Activated CD4-positive, alpha-beta T cell treated with anti-CD3 and anti-CD28 coated beads for 4 hours (primary cell): ENCODE results near the gene KCNK2.
"Not testable (repeated sequence)": the region's sequence is repeated elsewhere in the genome, so short reads cannot be mapped to it uniquely, and the experiment has no call there.

Experiments used
- DNase-seq, 2 donors: peaks; one replicate each; pipeline ENCODE4 v3.0.0-alpha.2; 2020

KCNK2 gene

GRCh38 chr1:215156232-215156631 lies 73.7 kb downstream of the KCNK2 start:
- DNase-seq: no peak

DNA sequence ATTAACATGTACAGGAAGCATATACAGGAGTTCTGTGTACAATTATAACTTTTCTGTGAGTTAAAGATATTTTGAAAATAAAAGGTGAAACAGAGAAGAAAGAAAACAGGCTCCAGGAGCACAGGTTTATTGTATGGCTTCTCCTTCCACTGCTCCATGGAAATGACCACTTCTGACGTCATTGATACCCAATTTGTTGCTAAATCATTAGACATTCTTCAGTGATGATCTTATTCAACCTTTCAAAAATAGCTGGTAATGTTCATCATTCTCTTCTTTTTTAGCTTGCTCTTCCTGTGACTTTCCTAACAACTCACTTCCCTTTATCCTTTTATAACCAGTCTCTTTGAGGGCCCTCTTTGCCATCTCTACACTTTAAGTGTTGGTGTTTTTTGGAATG lies 77.8 kb downstream of the KCNK2 start:
- DNase-seq: no peak

- DNase-seq: not testable (repeated sequence)
Observed at GRCh38 chr1:215163144-215163543, 80.6 kb downstream of the KCNK2 start.

- no peak for DNase-seq
Observed at GRCh38 chr1:215166886-215167285, 84.3 kb downstream of the KCNK2 start.

DNA sequence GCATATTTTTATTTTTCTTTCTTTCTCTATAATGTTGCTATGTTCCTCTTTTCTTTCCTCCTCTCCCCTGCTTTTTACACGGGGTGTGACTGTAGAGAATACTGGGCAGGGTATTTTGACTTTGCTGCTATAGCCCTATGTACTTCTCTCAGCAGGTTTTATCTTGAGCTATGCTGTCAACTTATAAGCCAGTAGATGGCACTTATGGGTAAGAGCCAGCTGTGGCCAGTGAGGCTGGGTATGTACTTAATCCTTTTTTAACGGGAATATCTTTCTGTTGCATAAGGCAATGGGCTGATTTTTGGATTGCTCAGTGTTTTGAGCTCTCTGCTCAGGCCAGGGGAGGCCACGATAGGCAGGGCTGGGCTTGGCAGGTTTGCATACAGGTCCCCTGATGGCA lies 99.0 kb downstream of the KCNK2 start:
- DNase-seq: no peak

DNA sequence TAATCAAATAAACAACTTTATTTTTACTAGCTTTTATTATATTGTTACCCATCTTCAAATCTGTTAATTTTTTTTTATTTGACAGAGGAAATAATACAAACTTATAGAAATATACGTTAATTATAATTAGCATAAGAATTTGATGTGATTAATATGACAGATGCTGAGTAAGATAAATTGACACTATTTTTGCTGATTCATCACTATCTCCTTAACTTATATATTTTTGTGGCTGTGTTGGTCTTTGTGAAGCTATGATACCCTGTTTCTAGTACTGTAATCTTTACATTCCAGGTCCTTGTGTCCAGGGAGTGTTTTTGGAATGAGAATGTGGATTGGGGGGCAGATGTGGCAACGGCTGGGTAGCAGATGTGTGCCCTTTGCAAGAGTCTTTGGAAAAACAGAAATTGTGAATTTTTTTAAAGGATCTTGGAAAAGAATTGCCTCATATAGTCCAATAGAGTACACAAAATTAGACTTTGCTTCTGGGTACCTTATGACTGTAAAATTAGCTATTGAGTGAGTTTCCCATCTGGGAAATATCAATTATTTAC lies 102.6 kb downstream of the KCNK2 start:
- DNase-seq: no peak

DNA sequence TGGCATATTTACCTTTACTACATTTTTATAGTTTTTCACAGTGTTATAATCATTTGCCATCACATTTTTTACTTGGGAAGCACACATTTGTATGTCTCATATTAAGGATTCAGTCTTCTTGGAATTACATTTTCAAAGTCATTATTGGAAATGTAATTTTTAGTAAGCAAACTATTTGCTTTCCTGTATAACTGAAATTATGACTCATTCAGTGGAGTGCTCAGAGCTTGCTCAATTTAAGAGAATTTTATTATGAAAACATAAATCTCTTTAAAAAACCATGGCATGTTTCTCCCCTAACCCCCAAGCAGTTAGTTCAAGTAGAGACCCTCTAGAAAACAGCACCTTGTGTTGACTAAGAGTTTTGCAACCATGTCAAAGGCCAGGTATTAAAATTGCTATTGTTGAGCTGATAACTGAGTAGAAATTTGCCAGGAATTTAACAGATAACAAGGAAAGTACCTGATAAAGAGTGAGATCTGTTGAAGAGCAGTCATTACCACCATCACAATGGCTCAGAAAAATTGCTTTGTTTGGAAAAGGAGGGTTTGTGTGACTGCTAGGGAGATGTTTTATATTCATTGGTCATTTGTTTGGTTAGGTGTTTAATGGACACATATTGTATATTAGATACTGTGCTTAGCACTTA lies 105.9 kb downstream of the KCNK2 start:
- DNase-seq: no peak

- no peak for DNase-seq
Observed at GRCh38 chr1:215192306-215192705, 109.8 kb downstream of the KCNK2 start.

GRCh38 chr1:215198021-215198420 lies 115.5 kb downstream of the KCNK2 start:
- DNase-seq: no peak

GRCh38 chr1:215200121-215200520 lies 117.6 kb downstream of the KCNK2 start:
- DNase-seq: no peak

DNA sequence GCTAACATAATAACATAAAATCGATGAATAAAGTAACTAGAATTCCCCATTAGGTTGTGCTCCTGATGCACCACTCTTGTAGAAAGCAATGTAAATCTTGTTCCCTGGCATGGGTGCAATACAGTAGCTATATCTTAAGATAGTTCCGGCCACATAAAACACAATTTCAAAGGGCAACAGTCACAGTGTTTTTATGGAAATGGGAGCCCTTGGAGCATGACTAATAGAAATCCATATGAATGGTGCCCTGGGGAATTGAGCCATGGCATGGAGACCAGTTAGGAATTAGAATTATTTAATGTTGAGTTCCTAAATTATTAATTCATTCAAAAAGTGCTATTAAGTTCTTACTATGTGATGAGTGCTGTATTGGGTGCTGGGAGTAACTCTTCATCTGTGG lies 118.7 kb downstream of the KCNK2 start:
- no peak for DNase-seq

DNA sequence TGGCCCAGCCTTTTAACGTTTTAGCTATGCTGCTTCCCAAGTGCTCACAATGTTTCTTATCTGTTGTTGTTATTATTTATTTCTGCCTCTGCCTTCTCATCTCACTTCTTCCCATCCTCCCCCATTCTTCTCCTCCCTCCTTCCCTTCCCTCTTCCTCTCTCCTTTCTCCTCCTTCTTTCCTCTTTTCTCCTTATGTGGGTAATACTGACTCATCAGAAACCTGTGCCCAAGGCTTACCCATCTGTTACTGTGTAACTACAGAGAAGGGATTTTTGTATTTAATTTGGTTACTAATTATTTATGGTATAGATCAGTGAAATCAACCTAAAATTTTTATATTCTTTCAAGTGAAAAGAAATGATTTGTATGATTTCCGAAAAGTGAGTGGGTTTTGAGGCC lies 120.3 kb downstream of the KCNK2 start:
- DNase-seq: no peak

- no peak for DNase-seq
Observed at GRCh38 chr1:215210167-215210566, 127.6 kb downstream of the KCNK2 start.

- DNase-seq: no peak
Observed at GRCh38 chr1:215215846-215216245, 133.3 kb downstream of the KCNK2 start.

- no peak for DNase-seq
Observed at GRCh38 chr1:215219372-215219771, 136.8 kb downstream of the KCNK2 start.

- DNase-seq: no peak
Observed at GRCh38 chr1:215220346-215220745, 137.8 kb downstream of the KCNK2 start.

DNA sequence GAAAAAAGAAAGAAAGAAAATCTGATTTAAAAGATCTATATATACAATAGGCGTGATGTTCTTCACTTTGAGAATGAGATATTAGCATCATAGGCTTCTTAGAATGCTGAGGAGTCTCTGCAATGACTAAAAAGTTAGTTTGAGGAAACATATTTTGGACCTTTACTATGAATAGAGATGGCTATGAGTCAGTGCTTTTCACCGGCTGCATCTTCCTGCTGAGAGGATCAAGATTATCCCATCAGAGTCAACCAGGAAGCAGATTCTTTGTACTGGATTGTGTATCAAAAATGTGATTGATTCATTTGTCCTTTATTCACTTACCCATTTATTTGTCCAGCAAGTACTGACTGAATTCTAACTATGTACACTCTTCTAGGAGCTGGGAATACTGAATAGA lies 144.2 kb downstream of the KCNK2 start:
- DNase-seq: no peak

- DNase-seq: no peak
Observed at GRCh38 chr1:215228193-215228592, 145.7 kb downstream of the KCNK2 start.

- DNase-seq: no peak
Observed at GRCh38 chr1:215241451-215241850, 158.9 kb downstream of the KCNK2 start.

DNA sequence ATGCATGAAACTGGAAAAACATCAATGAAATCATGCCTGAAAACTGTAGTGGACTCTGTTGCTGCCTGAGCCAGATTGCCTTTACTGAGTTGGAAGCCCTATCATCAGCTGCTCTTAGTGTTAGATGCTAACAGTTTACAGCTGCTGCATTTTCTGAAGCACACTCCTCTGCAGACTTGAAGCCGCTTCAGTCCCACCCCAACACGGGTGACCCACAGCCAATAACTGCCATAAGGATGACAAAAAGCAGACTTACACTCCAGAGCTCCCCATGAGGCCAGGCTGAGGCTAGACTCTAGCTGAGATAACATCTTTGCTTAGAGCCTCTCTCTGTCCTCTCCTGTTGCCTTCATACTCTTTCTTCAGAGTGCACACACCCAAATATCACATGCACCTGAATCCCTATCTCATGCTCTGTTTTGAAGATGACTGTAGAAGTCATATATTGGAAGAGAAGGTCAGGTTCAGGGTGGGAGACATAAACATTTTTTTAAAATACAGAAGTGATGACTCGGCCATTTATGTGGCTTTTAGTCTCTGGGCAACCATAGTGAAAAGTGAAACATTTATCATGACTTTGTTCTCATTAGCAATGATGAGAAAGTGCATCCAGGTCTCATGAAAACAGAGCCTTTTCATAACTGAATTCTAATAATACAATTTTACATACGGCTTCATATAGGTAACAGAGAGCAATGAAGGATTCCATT lies 161.0 kb downstream of the KCNK2 start:
- DNase-seq: no peak

- DNase-seq: no peak
Observed at GRCh38 chr1:215250913-215251312, 168.4 kb downstream of the KCNK2 start.

DNA sequence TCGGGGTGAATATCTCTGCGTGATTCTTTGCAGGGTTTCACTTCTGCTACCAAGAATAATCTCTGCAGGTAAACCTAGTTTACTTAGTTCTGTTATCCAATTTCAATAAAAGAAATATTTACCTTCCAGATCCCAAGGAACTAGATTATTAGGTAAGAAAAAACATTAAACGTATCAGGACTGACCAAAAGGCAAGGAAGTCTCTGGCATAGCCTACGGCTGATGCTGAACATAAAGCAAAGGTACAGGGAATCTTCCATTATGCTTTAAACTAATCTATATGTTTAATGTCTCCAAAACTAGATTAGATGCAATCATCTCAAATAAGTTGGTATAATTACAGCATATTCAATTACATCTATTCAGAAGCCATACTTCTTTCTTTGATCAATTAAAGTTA lies 168.9 kb downstream of the KCNK2 start:
- DNase-seq: no peak

- no peak for DNase-seq
Observed at GRCh38 chr1:215252164-215252563, 169.6 kb downstream of the KCNK2 start.

DNA sequence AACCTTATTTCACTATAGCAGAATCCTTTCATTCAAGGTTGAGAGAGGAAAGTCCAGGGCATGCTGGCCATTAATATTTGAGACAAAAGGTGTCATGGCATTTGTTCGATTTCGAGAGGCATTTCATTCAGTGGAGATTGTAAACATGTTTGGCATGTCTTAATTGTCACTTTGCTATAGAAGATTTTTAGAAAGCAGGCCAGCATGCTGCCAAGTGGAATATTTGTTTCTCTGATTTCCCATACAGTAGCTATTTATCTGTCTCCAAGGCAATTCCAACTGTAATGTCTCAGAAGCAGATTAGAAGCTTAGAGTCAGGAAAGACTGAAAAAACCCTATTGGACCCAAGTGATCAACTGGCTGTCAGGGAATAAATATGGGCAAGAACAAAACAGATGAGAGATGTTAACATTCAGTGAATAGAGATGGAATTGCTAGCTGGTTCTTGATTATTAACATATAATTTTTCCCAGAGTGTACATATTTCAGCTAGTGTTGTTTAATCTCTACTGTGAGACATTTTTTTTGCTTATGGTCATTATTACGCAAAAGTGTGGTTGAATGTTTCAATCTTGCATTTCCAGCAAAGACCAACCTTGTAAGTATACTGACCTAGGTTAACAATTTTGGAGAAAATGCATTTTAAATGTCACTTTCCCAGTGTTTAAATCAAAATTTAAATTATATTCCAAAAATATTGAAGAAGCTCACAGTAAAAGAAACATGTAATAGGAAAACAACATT lies 174.6 kb downstream of the KCNK2 start:
- no peak for DNase-seq
